Activated CD8-positive, alpha-beta memory T cell treated with anti-CD3 and anti-CD28 coated beads, Interleukin-2, amount 50 U/mL, for 1 hour (primary cell): ENCODE results near the gene PLCXD3.
"Not testable (repeated sequence)": the region's sequence is repeated elsewhere in the genome, so short reads cannot be mapped to it uniquely, and the experiment has no call there.

Experiments
- DNase-seq: peaks from one replicate; pipeline ENCODE4 v3.0.0-alpha.2; 2020; ENCODE audit errors: extremely low read depth

PLCXD3 gene

DNA sequence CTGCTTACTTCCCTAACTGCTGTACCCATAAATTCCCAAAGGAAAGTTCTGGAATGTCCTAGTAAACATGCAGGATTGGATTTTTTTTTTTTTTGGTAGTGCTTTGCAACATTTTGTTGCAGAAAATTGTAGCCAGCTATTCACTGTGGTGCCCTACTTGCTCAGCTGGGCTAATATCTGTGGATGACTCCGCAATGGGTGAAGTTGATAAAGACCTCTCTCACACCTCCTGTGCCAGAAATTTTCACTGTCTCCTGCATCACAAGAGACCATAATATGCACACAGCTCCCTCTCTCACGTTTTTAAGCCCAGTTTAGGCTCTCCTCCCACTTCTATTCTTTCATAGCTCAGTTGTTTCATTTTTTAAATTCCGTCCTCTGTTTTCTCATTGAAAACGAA, 160.6 kb downstream of the PLCXD3 start:
- no peak for DNase-seq

DNA sequence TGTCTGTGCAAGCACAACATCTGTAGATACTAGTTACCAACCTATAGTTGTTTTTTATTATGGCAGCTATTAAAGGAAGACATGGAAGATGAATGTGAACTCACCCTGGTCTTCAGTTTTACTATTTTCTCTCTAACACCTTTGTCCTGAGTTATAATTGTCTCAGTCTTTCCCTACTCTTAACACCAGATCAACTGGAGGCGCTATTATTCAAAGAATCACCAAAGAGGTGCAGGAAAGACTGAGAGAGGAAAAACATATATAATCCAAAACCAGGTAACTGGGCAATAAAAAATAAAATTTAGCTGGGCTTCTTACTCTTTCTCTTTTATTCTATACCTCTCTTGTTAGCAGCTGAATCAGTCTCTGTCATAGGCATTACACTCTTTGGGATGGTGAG, 162.8 kb downstream of the PLCXD3 start:
- no peak for DNase-seq

DNA sequence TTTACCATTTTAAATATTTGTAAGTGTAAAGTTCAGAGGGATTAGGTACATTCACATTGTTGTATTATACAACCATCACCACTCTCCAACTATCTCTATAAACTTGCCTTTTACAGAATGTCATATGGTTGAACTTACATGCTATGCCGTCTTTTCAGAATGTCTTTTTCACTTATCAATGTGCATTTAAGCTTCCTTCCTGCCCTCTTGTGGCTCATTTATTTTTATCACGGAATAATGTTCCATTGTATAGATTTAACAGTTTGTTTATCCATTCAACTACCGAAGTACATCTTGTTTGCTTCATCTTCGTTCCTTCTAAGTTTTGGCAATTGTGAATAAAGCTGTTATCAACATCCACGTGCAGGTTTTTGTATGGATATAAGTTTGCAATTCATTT, 163.8 kb downstream of the PLCXD3 start:
- no peak for DNase-seq

DNA sequence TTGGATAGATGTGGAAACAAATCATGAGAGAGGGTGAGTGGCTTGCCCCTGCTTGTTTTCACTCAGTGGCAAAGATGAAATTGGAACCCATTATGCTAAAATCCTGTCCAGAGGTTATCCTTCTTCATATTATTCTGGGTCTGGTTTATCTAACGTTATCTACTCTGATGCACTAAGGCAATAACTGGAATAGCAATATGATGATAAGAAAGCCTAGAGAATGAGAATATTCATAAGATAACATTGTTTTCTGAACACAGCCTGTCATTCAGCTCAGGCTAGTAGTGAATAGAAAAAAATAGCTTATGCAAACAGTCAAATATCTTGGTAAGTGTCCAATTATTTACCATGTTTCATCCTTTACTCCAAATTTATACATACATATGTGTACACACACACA, 165.1 kb downstream of the PLCXD3 start:
- DNase-seq = no peak

DNA sequence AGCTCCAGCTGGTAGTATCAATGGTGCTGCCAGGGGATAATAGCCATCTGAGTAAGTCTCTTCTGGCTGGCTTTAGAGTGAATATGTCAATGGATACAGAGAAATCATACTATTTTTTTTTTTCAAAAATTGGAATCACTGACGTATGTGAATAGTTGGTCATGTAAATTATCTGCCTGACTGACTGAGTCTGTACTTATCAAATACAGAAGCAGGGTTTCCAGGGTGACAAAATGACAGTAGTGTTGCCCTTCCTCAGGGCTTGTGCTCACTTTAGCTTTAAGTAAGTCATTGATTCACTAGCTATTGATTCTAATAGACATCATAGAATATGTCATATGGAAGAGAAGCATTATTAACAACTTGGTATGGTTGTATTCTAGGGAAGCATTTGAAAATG, 171.1 kb downstream of the PLCXD3 start:
- DNase-seq = no peak

DNA sequence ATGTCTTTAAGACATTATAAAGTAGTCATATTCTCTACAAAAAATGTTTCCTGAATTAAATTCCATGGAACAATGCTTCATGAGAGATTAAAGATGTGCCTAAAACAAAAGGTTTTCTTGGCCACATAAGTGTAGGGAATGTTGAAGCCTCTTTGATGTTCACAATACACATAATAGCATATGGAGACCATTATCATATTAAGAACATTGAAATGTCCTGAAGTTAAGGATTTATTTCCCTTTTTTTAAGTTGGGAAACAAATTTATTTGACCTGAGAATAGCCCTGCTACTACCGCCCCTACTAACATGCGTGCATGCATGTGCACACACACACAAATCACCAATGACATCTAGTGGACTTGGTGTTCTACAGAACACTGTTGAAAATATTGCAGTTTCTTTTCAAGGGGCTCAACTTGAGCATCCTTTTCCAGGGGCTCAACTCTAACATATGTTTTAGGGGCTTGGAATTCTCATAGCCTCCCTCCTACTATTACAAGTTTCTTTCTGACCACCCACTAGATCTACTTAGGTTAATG, 172.2 kb downstream of the PLCXD3 start:
- DNase-seq = no peak

DNA sequence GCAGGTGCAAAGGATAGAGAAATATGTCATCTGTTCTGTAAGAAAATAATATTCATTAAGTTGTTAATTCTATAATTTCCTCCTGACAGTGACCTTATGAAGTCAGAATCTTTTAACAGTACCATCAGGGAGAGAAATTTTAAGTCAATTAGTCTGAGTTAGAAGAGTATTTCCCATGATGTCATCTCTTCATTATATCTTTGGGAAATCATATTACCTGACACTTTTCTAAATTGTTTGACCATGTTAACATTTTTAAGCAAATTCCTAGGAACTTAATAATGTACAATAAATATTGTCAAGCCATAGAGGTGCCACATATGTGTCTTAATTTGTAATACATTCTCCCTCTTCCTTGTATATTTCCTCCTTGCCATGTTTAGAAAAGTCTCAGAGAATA, 172.7 kb downstream of the PLCXD3 start:
- DNase-seq = no peak

DNA sequence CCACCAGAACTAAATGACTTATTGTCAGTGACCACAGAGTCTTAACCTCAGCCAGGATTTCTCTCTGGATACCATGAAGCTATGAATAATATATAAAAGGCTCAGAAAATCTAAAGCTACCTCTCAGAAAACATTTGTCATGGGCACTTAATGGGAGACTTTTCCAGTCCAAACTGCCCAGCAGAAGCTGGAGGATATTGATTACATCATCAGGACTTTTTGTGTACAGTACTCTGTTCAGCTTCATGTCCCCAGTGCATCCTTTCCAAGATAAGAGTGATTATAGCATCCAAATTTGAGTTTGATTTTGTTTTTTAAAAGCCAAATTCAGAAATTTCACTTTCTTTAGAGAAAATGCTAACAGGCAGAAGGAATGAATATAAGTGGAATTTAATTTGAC, 173.2 kb downstream of the PLCXD3 start:
- DNase-seq = no peak

DNA sequence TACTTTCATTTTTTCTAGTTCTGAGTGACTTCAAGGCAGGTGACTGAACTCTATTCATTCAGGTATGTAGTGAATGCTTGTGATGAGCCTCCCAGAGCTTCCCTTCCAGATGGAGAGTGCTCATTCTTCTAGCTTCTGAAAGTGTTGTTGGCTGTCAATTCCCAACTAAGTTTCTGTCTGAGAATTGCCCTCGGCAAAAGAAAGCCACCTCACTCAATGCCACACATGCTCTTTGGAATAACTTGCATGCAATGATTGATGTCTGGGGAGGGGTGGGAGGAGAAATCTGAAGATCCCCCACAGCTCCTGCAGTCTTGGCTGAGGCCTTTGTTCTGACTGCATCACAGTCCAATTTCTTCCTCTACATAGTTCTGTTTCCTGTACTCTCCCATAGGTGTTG, 173.9 kb downstream of the PLCXD3 start:
- DNase-seq = no peak

DNA sequence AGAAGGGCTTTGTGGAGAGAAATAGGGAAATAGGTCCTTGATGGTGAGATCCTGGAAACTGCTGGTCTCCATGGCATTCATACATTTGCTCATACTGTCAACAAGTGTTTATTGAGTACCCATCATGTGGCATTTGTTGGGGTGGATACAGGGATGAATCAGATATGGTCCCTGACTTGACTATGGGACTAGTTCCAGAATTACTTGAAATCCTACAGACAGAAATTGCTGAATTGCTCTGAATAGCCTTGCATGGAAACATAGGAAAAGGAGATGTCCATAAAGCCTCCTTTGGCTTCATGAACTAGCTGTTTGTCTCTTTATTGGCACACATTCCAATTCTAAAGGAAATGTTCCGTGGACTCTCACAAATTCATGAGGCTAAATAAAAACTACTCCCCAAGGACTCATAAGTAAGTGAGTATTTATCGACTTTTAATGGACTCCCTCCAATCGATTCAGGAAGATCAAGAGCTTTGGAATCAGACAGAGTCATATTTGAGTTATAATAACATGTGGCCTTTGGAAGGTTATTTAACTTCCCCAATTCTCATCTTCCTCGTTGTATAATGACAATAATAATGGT, 174.7 kb downstream of the PLCXD3 start:
- no peak for DNase-seq

DNA sequence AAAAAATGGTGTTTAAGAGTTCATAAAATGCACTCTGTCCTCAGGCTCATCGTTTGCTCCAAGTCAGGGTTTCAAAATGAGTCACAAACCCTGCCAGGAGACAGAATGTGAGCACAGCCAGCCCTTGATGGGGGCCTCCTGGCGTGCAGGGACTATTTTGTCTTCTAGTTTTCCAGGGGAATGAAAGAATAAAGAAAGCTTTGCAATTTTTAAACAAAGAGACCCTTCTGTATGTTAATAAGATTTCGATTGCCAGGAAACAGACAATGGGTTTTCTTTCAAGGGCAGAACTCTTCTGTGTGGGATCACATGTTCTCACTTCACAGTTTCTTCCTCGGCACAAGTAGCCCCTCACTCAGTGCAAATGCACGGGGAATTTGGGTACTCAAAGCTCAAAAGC, 175.6 kb downstream of the PLCXD3 start:
- DNase-seq = no peak

DNA sequence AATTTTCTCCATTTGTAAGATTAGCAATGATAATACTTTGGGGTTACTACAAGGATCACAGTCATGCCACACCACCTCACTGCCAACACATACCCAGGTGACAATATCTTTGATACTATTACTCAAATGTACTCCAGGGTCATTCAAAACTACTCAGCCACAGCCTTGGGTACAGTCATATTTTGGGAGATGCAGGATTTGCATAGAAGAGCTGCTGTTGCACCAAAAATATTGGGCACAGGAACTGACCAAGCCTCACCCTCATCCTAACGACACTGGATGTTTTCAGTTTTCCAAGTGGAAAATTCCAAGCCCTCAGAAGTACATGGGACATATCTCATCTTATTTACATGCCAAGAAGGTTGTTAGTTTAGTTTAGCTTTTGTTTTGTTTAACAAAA, 176.2 kb downstream of the PLCXD3 start:
- no peak for DNase-seq

DNA sequence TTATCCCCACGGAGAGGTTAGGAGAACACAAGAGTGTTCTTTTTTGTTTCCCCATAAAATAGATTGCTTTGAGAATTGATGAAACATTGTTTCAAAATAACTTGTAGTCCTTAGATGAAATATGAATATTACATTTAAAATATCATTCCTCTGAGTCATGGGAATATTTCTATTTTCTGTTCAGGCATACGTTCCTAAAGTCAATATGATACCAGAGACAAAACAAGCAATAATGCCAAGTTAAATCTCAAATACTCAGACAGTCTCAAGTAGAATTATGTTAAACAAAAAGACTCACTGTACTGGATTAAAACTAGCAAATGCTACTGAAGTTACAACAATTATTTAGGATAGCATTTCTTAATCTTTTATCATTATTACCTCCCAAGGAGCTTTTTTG, 185.3 kb downstream of the PLCXD3 start:
- no peak for DNase-seq

DNA sequence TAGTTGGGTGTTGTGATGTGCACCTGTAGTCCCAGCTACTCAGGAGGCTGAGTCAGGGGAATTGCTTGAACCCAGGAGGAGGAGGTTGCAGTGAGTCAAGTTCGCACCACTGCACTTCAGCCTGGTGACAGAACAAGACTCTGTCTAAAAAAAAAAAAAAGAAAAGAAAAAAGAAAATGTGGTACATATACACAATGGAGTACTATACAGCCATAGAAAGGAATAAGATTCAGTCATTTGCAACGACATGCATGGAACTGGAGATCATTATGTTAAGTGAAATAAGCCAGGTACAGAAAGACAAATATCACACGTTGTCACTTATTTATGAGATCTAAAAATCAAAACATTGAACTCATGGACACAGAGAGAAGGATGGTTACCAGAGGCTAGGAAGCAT, 187.6 kb downstream of the PLCXD3 start:
- DNase-seq = not testable (repeated sequence)

DNA sequence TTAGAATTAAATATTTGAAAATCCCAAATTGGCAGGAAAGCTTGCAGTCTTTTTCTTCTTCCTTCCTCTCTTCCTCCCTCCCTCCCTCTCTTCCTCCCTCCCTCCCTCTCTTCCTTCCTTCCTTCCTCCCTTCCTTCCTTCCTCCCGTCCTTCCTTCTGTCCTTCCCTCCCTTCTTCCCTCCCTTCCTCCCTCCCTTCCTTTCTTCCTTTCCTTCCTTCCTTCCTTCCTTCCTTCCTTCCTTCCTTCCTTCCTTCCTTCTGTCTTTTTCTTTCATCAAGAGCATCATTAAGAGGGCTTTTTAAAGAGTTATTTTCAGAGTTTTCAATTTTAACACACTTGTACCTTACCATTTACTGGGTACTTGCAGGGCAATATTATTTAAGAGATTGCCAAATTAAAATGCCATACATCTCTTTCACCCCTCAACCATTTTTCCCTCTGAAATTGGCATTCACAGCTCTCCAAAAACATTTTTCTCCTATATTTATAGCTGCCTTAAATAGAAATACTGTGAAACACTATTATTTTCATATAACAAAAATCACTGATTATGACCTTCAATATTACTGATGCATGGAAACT, 197.8 kb downstream of the PLCXD3 start:
- no peak for DNase-seq

DNA sequence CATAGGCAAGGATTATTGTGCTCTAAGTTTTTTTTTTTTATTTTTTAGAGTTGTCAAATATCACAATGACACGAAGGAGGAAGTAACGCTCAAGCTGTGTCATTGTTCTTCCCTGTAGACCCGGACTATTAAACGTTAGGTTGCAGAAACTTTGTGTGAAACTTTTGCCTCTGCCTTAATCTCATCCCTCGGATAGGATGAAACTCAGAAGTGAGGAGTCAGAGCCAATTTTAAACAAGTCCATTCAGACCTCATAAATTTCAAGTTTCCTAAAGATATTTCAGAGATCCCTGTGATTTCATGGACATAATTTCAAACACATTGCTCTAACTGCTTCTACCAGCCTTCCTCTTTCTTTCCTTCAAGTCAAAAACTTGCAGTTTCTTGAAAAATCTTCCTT, 198.3 kb downstream of the PLCXD3 start:
- no peak for DNase-seq

DNA sequence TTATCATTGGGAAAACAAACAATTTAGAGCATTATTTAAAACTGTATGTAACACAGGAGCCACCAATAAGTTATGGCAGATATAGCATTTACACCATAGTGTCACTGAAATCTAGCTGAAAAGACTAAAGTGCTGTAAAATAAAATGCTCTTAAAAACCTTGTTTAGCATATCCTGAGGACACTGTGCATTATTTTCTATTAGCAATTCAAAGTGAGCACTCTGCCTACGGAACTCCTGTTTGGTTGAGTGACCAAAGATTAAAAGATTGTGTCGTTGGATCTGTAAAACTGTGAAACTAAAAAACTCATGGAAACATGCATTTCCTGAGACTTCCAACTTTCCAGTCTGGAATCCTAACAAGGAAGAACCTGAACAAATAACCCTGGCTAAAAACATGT, 201.1 kb downstream of the PLCXD3 start:
- no peak for DNase-seq

DNA sequence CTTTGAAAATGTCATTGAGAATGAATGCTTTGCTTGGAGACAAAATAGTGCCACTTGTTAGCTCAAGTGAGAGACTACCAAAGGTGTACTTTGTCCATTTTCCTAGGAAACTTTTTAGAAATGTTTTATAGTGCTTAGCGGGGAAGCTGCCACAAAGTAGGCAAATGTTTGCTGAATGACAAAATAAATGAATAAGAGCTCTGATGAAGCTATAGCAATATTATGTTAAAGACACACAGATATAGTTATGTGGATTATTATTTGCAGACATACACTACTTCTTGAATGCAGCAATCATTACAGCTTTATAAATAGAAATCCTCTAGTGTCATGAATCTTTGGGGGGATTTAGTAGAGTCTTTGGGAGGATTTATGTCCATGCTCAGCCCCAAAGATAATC, 204.4 kb downstream of the PLCXD3 start:
- DNase-seq = no peak

DNA sequence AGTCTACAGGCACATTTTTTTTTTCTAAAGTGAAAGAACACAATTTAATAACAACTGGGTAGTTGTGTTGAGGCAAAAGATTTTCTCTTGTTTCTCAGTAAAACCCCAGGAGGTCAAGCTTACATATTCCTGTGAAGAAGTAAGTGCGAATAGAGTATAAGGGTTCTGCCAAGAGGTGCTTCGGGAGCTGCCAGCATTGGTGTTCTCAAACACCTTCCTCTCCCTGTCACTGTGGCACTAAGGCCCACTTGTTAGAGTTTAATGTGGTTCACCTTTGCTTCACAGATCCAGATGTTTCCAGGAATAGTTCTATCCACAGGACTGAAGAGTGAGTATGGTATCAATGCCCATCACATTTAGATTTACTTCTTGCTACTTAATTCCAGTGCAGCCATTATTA, 205.3 kb downstream of the PLCXD3 start:
- DNase-seq = no peak

DNA sequence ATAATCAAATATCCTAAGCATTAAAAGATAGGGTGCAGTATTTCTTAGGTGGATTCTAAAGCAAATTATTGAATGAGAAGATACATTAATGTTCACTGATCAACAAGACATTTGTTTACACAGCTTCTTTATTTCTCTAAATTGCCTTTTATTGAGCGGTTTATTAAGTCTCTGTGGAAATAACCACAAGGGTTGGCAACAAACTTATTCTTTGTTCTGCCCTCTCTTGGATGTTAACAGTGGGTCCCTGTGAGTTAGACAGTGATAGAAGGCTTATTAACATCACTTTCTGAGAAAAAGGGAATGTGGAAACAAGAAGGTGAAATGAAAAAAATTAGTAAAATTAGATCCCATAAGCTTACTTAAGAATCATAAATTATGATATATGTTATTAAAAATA, 214.3 kb downstream of the PLCXD3 start:
- DNase-seq = no peak

DNA sequence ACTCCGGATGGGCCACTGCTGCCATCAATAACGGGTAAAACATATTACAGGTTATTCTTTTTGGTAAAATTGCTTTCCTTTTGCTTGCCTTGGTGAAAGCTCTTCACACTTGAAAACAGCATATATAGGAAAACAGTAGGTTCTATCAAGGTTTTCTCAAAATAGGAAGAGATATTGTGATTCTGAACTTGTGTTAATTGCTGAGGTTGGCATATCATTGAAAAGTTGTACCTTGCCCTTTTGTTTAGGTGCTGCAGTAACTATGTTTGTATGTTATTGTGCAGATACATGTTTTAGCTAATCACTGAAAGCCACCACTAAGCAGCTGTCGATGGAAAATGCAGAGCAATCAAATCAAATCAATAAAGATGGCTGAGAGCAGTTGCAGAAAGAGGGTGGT, 219.1 kb downstream of the PLCXD3 start:
- DNase-seq = no peak

DNA sequence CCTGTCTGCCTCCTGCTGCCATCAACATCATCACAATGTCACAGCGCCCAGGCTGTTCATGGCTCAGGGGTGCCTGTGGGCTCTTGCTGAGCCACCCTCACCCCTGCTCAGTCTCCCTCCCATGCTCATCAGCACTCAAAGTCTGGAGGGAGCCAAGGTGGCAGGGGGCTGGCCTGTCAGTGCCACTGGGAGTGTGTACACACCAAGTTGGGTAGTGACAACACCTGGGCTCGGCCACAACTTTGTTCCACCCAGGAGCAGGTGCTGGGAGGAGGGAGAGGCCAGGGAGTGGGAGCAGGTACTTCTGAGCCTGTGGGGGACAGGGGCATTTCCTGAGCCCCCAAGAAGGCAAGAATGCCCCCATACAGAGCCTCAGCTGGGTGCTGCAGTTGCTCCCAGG, 219.6 kb downstream of the PLCXD3 start:
- DNase-seq = no peak

DNA sequence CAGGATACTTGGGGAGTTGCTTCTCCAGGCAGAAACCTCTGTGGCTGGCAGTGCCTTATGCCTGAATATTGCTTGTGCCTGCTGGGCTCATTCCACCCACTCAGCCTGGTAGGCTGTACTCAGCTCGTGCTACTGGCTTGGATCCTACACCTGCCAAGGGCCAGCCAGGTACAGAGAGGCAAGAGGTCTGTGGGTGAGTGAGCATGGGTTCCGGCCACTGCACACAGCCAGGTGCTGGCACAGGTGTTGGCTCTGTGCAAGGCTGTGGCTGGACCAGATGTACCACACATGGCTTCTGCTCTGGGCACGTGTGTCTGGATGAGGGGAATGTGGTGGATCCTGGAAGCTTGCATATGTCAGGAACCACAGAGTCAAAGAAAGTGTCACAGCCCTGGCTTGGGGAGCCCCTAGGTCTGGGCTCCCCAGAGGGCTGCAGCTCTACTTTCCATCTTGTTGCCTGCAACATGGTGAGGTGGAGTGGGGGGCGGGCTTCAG, 220.4 kb downstream of the PLCXD3 start:
- no peak for DNase-seq

DNA sequence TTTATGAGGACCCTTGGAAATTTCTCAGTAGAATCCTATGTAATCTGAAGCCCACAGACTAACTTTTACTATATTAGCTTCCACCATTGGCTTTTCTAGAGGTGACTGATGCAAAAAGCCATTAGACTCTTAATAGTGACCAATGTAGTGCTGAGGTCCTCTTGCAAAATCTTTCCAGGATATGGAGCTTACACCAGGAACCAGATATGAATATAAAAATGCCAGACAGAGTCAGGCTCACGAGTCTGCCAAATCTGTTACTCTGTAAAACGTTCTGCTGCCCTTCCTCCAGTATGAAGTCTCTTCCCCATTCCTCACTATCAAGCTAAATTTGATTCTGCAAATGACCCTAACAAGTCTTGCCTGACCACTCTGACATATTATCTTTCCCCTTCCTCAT, 223.7 kb downstream of the PLCXD3 start:
- DNase-seq = no peak
